ENCODE data around the gene FRG2. TPM values are rescaled to one million over a fixed set of nuclear protein-coding genes. Genes with fewer than 3 reads are reported as not detected.
"Not testable (repeated sequence)": the region's sequence is repeated elsewhere in the genome, so short reads cannot be mapped to it uniquely, and the experiment has no call there.

Gene FRG2
- total RNA-seq, 4 donors from 2014 or later, result not detected

GRCh38 chr4:190014771-190015537, 12.1 kb downstream of the FRG2 start:
- TF ChIP-seq CTCF (IDR thresholded peaks at IDR 0.05), result no peak
- ATAC-seq (ENCODE audit: low FRiP score) (no peak), DNase-seq (ENCODE audit: low spot score) (no peak)

GRCh38 chr4:189989941-189990340, 37.1 kb downstream of the FRG2 start:
- not testable (repeated sequence) for DNase-seq (ENCODE audit: low spot score); ATAC-seq (ENCODE audit: low FRiP score)

- ATAC-seq (ENCODE audit: low FRiP score), result no peak
- TF ChIP-seq CTCF (IDR thresholded peaks at IDR 0.05), result no peak
These were observed 38.1 kb downstream of the FRG2 start for GRCh38 chr4:189988877-189989431.

DNA sequence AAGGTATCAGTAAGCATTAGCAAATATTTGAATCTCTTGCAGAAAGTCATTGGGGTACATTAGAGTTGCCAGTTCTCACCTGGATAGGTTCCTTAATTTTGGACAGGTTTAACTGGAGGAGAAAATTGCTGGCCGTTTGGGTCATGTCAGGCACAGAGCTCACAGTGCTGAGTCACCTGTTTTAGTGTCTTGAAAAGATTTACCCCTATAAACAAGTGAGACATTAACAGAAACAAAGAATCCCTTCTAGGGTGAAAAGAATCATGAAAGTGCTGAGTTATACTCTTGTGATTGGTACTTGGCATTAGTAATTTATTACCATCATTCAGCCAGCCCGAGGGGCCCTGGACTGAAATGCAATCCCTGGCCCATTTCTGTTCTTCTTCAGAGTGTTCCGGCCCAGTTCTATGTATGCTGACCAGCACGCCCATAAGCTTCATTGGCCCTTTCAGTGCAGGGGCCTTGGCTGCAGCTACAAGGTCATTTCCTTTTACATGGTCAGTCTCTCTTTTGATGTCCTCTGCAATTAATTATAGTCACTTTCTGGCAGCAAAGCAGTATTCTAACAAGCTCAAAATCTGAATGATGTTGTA, 41.3 kb downstream of the FRG2 start:
- DNase-seq (ENCODE audit: low spot score); ATAC-seq (ENCODE audit: low FRiP score): not testable (repeated sequence)

More at GRCh38 chr4:189988877-189989431, 38.1 kb downstream of the FRG2 start:
- DNase-seq (ENCODE audit: low spot score), result no peak

- not testable (repeated sequence) for ATAC-seq (ENCODE audit: low FRiP score); DNase-seq (ENCODE audit: low spot score)
These were observed 42.4 kb downstream of the FRG2 start for GRCh38 chr4:189984661-189985060.

DNA sequence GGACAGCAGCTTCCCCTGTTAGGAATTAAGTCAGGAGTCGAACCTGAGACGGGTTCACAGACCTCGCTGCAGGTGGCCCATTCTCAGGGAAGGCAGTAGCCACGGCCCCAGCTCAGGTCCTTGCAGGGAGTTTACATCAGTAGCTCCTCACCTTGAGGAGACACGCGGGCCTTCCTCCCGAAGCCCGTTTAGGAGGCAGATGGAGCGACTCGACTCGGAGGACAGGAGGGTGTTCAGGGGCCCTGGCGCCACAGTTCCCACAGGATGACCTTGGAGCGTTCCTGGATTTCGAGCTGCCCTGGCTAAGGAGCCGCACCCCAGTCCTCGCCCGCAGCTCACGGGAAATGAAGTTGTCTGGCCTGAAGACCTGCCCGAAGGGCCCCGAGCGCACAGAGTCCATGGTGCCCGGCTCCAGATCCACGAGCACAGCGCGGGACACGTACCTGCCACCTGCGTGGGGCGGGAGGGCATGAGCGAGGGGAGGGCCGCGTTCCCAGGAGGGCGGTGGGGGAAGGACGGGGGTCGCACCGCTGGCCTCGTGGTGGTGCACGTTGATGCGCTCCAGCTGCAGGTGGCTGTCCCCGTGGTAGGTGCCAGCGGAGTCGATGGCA, 43.0 kb downstream of the FRG2 start:
- DNase-seq (ENCODE audit: low spot score); ATAC-seq (ENCODE audit: low FRiP score): not testable (repeated sequence)

- TF ChIP-seq CTCF (IDR thresholded peaks at IDR 0.05), result no peak
- DNase-seq (ENCODE audit: low spot score) (no peak), ATAC-seq (ENCODE audit: low FRiP score) (no peak)
These were observed 45.1 kb downstream of the FRG2 start for GRCh38 chr4:189981970-189982369.

GRCh38 chr4:189980292-189980691, 46.8 kb downstream of the FRG2 start:
- not testable (repeated sequence) for ATAC-seq (ENCODE audit: low FRiP score); DNase-seq (ENCODE audit: low spot score)

DNA sequence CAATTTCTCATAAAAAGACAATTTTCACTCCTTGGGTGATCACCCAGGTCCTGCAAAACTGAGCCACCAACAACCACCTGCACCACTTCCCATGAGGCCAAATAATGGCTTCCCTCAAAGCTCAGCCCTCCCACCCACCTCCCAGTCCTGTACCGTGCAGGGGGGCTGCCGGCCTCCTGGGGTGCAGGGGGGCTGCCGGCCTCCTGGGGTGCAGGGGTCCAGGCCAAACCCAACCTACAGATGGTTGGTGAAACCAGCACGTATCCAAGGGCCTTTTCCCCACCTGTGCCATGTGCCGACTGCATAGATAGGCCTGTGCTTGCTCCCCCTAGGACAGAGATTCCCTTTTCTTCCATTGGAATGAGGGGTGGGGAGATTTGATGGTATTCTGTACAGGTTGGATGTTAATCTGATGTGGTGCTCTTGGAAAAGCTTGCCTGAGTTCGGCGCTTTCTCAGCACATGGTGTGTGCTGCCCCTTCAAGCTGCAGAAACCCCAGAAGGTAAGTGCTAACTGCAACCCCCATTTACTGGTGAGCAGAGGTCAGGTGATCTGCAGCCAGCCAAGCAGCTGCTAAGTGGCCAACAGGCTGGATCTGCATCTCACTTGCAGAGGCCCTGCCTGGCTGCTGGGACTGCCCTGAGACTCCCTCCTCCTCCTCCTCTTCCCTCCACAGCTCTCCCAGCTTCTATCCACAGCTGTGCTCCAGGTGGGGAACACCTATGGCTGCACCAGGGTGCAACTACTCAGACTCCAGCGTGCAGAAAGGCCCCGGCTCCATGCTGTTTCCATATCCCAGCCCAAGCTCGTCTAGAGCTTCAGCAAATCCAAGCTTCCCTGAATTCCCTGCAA, 47.6 kb downstream of the FRG2 start:
- TF ChIP-seq CTCF (IDR thresholded peaks at IDR 0.05), result no peak
- ATAC-seq (ENCODE audit: low FRiP score) (no peak), DNase-seq (ENCODE audit: low spot score) (no peak)
